Epithelial cell of proximal tubule (primary cell): ENCODE results near the gene SSC4D. TPM values are rescaled to one million over a fixed set of nuclear protein-coding genes. Genes with fewer than 3 reads are reported as not detected.
"Not testable (repeated sequence)": the region's sequence is repeated elsewhere in the genome, so short reads cannot be mapped to it uniquely, and the experiment has no call there.

Experiments
- DNase-seq: peaks from one replicate; pipeline ENCODE4 v3.0.0-alpha.2; 2011; ENCODE audit warnings: low read depth
- H3K4me3 ChIP-seq: 2 replicates; pipeline ENCODE4 v1.5.1; 2011; ENCODE audit warnings: low read depth, mild to moderate bottlenecking, low read length
- CTCF ChIP-seq: conservative IDR thresholded peaks from 2 replicates; pipeline ENCODE4 v1.5.1; 2012; ENCODE audit warnings: low read depth, mild to moderate bottlenecking, low read length
- total RNA-seq: library from RNA; depleted of rRNA; stranded (reverse); fragments of >200 nt; gene quantifications from 2 replicates; pipeline ENCODE4 v1.2.3, GENCODE V29; 2015

SSC4D gene
- 1.2 and 2.1 TPM in 2 replicates for total RNA-seq

GRCh38 chr7:76409537-76409936, at the start of gene SSC4D:
TSS of gene SSC4D (minus strand) at chr7:76409697. CDS start at chr7:76404439, 5,258 bp downstream.
- no peak for DNase-seq
- H3K4me3 ChIP-seq = no peak within 1 kb of the TSS
- no peak for TF ChIP-seq CTCF

- not testable (repeated sequence) for H3K4me3 ChIP-seq, DNase-seq
Observed at GRCh38 chr7:76458504-76458903, 49.0 kb upstream of the SSC4D start.

GRCh38 chr7:76457017-76457416, 47.5 kb upstream of the SSC4D start:
- DNase-seq, H3K4me3 ChIP-seq: not testable (repeated sequence)

- H3K4me3 ChIP-seq, DNase-seq: not testable (repeated sequence)
Observed at GRCh38 chr7:76445577-76446008, 36.1 kb upstream of the SSC4D start.

- not testable (repeated sequence) for DNase-seq
Observed at GRCh38 chr7:76443846-76444245, 34.3 kb upstream of the SSC4D start.

GRCh38 chr7:76442664-76443446, 33.4 kb upstream of the SSC4D start:
- not testable (repeated sequence) for DNase-seq, H3K4me3 ChIP-seq

More at GRCh38 chr7:76443846-76444245, 34.3 kb upstream of the SSC4D start:
- not testable (repeated sequence) for H3K4me3 ChIP-seq

- not testable (repeated sequence) for H3K4me3 ChIP-seq, DNase-seq
Observed at GRCh38 chr7:76441792-76442191, 32.3 kb upstream of the SSC4D start.

- not testable (repeated sequence) for DNase-seq, H3K4me3 ChIP-seq
Observed at GRCh38 chr7:76440404-76440803, 30.9 kb upstream of the SSC4D start.

GRCh38 chr7:76439120-76439888, 29.8 kb upstream of the SSC4D start:
- not testable (repeated sequence) for DNase-seq, H3K4me3 ChIP-seq

- TF ChIP-seq CTCF = peak; percentile 64
- H3K4me3 ChIP-seq = not testable (repeated sequence)
- DNase-seq = peak; percentile 63
Observed at GRCh38 chr7:76437873-76438272, 28.4 kb upstream of the SSC4D start.

- no peak overlapping the region for H3K4me3 ChIP-seq
- no peak for TF ChIP-seq CTCF
- DNase-seq = no peak
Observed at GRCh38 chr7:76430836-76431235, 21.3 kb upstream of the SSC4D start.
